Spleen (tissue), 7 donors: Measurements from ENCODE around the gene RCN1.

ENCODE experiments used
- POLR2A ChIP-seq, 3 donors: fragments of 450-650 bp; IDR thresholded peaks; one replicate each; pipeline ENCODE4 v1.5.1; 2017; ENCODE audit warnings: antibody characterized with exemption in 3 of 3, mild to moderate bottlenecking in 1 of 3
- TF ChIP-seq, protein P1 (sequence below), 11 experiments: fragments of 200-600 bp in 7 of 11; fragments of 450-650 bp in 4 of 11; sonication (generic) in 4 of 11; IDR thresholded peaks in 8 of 11; conservative IDR thresholded peaks in 3 of 11; 1 replicate in 7 of 11; 2 replicates in 4 of 11; pipeline versions ENCODE4 v1.4.0 to v1.8.0; 2016 to 2021; ENCODE audit warnings: antibody characterized with exemption in 11 of 11, inconsistent platforms in 4 of 11, mild to moderate bottlenecking in 1 of 11
- donor health status: DM: no; HTN: no; CAD: no; lungs with moderate emphysema.
- donor health status: DM: no; HTN: no; CAD: no.
- donor health status: DM: no; HTN: no; CAD: no.

DNA sequence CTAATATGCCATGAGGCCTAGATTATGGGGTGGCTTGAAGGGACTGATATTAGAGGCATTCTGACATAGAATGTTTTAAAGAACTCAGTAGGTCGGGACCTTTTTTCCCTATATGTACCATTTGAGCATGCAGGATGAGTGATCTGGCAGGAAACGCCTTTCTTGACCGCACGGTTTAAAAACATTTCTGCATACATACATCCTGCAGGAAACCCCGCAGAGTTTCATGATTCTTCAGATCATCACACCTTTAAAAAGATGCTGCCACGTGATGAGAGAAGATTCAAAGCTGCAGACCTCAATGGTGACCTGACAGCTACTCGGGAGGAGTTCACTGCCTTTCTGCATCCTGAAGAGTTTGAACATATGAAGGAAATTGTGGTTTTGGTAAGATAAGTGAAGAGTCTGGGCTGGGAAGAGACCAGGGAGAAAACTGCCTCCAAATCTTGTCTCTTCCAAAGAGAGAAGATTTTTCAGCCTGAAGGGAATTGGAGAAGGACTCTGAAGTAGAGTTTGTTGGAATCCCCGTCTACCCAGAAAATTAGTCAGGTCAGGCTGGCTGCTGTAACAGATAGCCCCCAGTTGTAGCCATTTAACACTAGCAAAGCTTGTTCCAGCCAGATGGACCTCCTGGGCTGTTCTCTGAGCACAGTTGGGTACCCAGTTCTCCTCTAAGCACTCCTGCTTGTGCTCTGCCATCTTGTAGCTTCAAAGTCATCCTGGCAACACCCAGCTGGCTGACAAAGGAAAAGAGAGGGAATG lies 7.4 kb downstream of the RCN1 start:
- TF ChIP-seq, protein P1, sequence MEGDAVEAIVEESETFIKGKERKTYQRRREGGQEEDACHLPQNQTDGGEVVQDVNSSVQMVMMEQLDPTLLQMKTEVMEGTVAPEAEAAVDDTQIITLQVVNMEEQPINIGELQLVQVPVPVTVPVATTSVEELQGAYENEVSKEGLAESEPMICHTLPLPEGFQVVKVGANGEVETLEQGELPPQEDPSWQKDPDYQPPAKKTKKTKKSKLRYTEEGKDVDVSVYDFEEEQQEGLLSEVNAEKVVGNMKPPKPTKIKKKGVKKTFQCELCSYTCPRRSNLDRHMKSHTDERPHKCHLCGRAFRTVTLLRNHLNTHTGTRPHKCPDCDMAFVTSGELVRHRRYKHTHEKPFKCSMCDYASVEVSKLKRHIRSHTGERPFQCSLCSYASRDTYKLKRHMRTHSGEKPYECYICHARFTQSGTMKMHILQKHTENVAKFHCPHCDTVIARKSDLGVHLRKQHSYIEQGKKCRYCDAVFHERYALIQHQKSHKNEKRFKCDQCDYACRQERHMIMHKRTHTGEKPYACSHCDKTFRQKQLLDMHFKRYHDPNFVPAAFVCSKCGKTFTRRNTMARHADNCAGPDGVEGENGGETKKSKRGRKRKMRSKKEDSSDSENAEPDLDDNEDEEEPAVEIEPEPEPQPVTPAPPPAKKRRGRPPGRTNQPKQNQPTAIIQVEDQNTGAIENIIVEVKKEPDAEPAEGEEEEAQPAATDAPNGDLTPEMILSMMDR (IDR thresholded peaks at IDR 0.05 in 8 of 11, conservative IDR thresholded peaks at IDR 0.05 in 3 of 11) = no peak
- no peak for TF ChIP-seq POLR2A (IDR thresholded peaks at IDR 0.05)
